Endothelial cell of umbilical vein (primary cell): ENCODE data around the gene METTL13. TPM values are rescaled to one million over a fixed set of nuclear protein-coding genes. Genes with fewer than 3 reads are reported as not detected.

ENCODE experiments used
- BruUV-seq: library from RNA; stranded (reverse); fragments of 400-500 nt; replicated peaks from 2 replicates; lab custom pipeline; 2021; lab: Mats Ljungman, UMichigan
- CTCF ChIA-PET: fragments of 300-600, 350-600 bp; sonication (Branson Sonifier 250); formaldehyde crosslinking; loops from one replicate; lab custom pipeline; 2021; ENCODE audit warnings: antibody characterized with exemption, inconsistent platforms; lab: Charles Lee
- POLR2A ChIA-PET: fragments of 300-600, 350-600 bp; sonication (Branson Sonifier 250); formaldehyde crosslinking; loops from one replicate; lab custom pipeline; 2021; ENCODE audit warnings: antibody characterized with exemption, inconsistent platforms; lab: Charles Lee
- DNase-seq: peaks from one replicate; pipeline ENCODE4 v3.0.0-alpha.2; 2011; ENCODE audit warnings: low read depth, low spot score
- FAIRE-seq: peaks from 2 replicates; lab custom pipeline; 2011; peaks lifted over from hg19 to GRCh38; lab: Jason Lieb, UNC
- H2AFZ ChIP-seq: 2 replicates; pipeline ENCODE4 v1.6.0; 2012; ENCODE audit warnings: low read depth, low read length, control low read depth, inconsistent platforms
- H3K27ac ChIP-seq: 2 replicates; pipeline ENCODE4 v1.5.1; 2011; ENCODE audit warnings: low read depth, mild to moderate bottlenecking, control low read depth, low read length, moderate library complexity; ENCODE audit not compliant: insufficient read depth
- H3K27me3 ChIP-seq, 2 experiments: 2 replicates each; pipeline versions ENCODE4 v1.6.0 to v1.6.1; 2011; ENCODE audit warnings: low read length in 2 of 2, mixed read lengths in 1 of 2; ENCODE audit not compliant: control insufficient read depth in 2 of 2, insufficient read depth in 2 of 2
- H3K36me3 ChIP-seq, 2 experiments: 2 replicates in 1 of 2; 3 replicates in 1 of 2; pipeline ENCODE4 v1.5.1; 2011; ENCODE audit warnings: low read length in 2 of 2, mild to moderate bottlenecking in 1 of 2, moderate library complexity in 1 of 2; ENCODE audit not compliant: control insufficient read depth in 2 of 2, insufficient read depth in 2 of 2; ENCODE audit errors: extremely low read depth in 1 of 2
- H3K4me1 ChIP-seq: 3 replicates; pipeline ENCODE4 v1.5.1; 2011; ENCODE audit warnings: mild to moderate bottlenecking, low read length; ENCODE audit not compliant: control insufficient read depth, insufficient read depth; ENCODE audit errors: extremely low read depth
- H3K4me2 ChIP-seq: 2 replicates; pipeline ENCODE4 v1.6.1; 2011; ENCODE audit warnings: low read length, control low read depth, mixed read lengths; ENCODE audit not compliant: insufficient read depth
- H3K4me3 ChIP-seq, 3 experiments: fragments of 200-600 bp in 1 of 3; sonication (generic), shearing (Covaris generic) in 1 of 3; replicated peaks in 1 of 3; 2 replicates each; pipeline ENCODE4 v1.5.1; 2011 to 2016; ENCODE audit warnings: control low read depth in 3 of 3, low read length in 3 of 3, mild to moderate bottlenecking in 2 of 3, inconsistent platforms in 1 of 3, low read depth in 1 of 3, moderate library complexity in 1 of 3; ENCODE audit not compliant: insufficient read depth in 1 of 3
- H3K79me2 ChIP-seq: 2 replicates; pipeline ENCODE4 v1.6.0; 2012; ENCODE audit warnings: low read length, inconsistent platforms; ENCODE audit not compliant: control insufficient read depth, insufficient read depth
- H3K9ac ChIP-seq: replicated peaks from 2 replicates; pipeline ENCODE3; 2011; ENCODE audit warnings: low read length, control low read depth; ENCODE audit not compliant: insufficient read depth; ENCODE audit errors: extremely low read depth
- H3K9me1 ChIP-seq: replicated peaks from 3 replicates; pipeline ENCODE4 v1.6.0; 2011; ENCODE audit warnings: mild to moderate bottlenecking, low read length; ENCODE audit not compliant: control insufficient read depth, insufficient read depth; ENCODE audit errors: extremely low read depth
- H3K9me3 ChIP-seq: replicated peaks from 2 replicates; pipeline ENCODE4 v1.5.1; 2012; ENCODE audit warnings: low read length, inconsistent platforms; ENCODE audit not compliant: control insufficient read depth, insufficient read depth
- H4K20me1 ChIP-seq: replicated peaks from 2 replicates; pipeline ENCODE3; 2011; ENCODE audit warnings: mild to moderate bottlenecking, low read length; ENCODE audit not compliant: control insufficient read depth, insufficient read depth; ENCODE audit errors: extremely low read depth
- EZH2 ChIP-seq: IDR thresholded peaks from 2 replicates; pipeline ENCODE4 v1.6.1; 2012; ENCODE audit warnings: borderline replicate concordance, low read depth, mild to moderate bottlenecking, moderate library complexity, low read length, inconsistent platforms; ENCODE audit not compliant: severe bottlenecking
- FOS ChIP-seq: IDR thresholded peaks from 2 replicates; pipeline ENCODE4 v1.6.1; 2011; ENCODE audit warnings: mild to moderate bottlenecking, low read length, moderate library complexity, borderline replicate concordance; ENCODE audit not compliant: insufficient read depth
- GATA2 ChIP-seq: IDR thresholded peaks from 2 replicates; pipeline ENCODE4 v1.7.0; 2011; ENCODE audit warnings: low read depth, mild to moderate bottlenecking, moderate library complexity, mixed read lengths, low read length; ENCODE audit not compliant: insufficient read length, insufficient read depth
- JUN ChIP-seq: IDR thresholded peaks from 2 replicates; pipeline ENCODE4 v1.6.1; 2011; ENCODE audit warnings: borderline replicate concordance, low read depth; ENCODE audit not compliant: insufficient read length, insufficient read depth
- POLR2A ChIP-seq: IDR thresholded peaks from 2 replicates; pipeline ENCODE4 v1.6.1; 2012; ENCODE audit warnings: low read depth, mild to moderate bottlenecking, control low read depth, low read length
- POLR2AphosphoS5 ChIP-seq: IDR thresholded peaks from 2 replicates; pipeline ENCODE4 v1.6.1; 2012; ENCODE audit warnings: low read depth, mild to moderate bottlenecking, control low read depth, low read length, moderate library complexity; ENCODE audit not compliant: insufficient read depth
- dilution Hi-C: fragments of 300-500 bp; cut with MboI; formaldehyde crosslinking; loops from one replicate; pipeline ENCODE4 v1.15.0; 2019; ENCODE audit warnings: low sequenced_read_pairs; ENCODE audit not compliant: extremely low pct_ligation_motif_present
- intact Hi-C: fragments of 100-400 bp; cut with micrococcal nuclease; formaldehyde crosslinking; loops from one replicate; pipeline ENCODE4 v1.10.0; 2022
- polyA plus RNA-seq, 4 experiments: library from polyadenylated mRNA; depleted of rRNA in 3 of 4; stranded (reverse) in 3 of 4; unstranded in 1 of 4; fragments of >200 nt; gene quantifications; 2 replicates each; pipeline versions ENCODE4 v1.2.1 to v1.2.3, GENCODE V29; 2011 to 2012; ENCODE audit warnings: missing spikeins in 1 of 4
- total RNA-seq: library from RNA; stranded (reverse); gene quantifications from 2 replicates; pipeline ENCODE4 v1.2.3, GENCODE V29; 2021
- TF ChIP-seq, protein P1 (sequence below): IDR thresholded peaks from 2 replicates; pipeline ENCODE4 v1.6.1; 2011; ENCODE audit not compliant: insufficient read depth, insufficient read length

Gene METTL13
- total and polyA plus RNA-seq, 2 donors (not counting 3 experiments of a cell fraction or from before 2014, with no cell fraction given): 21.2 to 26.5 TPM

DNA sequence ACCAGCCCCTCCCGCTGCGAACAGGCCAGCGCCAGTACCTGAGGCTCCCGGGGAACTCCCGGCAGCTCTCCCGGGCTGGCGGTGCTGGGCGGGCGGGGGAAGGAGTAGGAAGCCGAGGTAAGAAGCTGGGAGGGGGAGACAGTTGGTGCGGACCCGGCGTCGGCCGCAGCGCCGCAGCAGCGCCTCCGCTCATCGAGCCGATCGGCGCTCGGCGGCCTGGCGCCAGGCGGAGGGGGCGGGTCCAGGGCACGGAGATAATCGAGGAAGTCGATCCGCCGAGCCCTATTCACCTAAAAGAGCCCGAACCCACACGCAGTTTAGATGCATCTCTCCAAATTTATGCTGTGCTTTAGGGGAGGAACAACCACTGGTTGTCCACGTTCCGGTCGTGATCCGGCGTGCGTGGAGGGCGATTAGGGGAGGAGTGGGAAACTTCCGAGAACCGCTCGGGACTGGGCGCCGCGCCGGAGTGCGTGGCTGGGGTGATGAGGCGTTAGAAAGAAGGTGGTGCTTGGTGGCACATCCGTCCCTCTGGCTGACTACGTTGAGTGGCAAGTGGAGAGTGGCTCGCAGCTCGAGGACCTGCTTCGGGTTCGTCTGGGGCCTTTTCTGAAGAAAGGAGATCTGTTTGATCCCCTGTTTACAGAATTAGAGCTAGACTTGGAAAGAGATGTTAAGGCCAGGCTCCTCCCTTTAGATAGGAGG, 39.4 kb upstream of the METTL13 start, which contains the start of gene VAMP4:
VAMP4 (minus strand) TSS at position 194 of the 705 bp plus-strand sequence. CDS start 3,651 bp downstream, outside the sequence.
- Histone ChIP-seq H3K27me3 (no peaks in the 10 kb centered on the region), H3K9ac (peak within 1 kb of the TSS; percentile 75), H3K36me3 (peaks cover 0 to under 1% of the 10 kb centered on the region in 2 experiments), H3K4me2 (peak within 1 kb of the TSS; percentile 91), H3K4me3 (peak within 1 kb of the TSS; percentile 59 to 83 (median 81)), H2AFZ (peak within 1 kb of the TSS; percentile 95), H3K9me1 (no peaks in the 10 kb centered on the region), H4K20me1 (no peaks in the 10 kb centered on the region), H3K9me3 (no peaks in the 10 kb centered on the region), H3K4me1 (peaks cover 31% of the 10 kb centered on the region), H3K27ac (peak within 1 kb of the TSS; percentile 57), H3K79me2 (peaks cover 13% of the 10 kb centered on the region)
- ChIA-PET CTCF (interaction anchor here (0.7 to 4.3 kb wide), 9 partner anchors 10 to 257 kb away, joined by 3 to 22 read pairs (median 6); partner anchors contain the start of genes METTL13 and PRRC2C), POLR2A (interaction anchor here (0.7 kb wide), 1 partner anchor 22 kb away, joined by 3 read pairs; no protein-coding TSS in a partner anchor)
- TF ChIP-seq JUN: no peak
- TF ChIP-seq POLR2A: peak; percentile 60
- TF ChIP-seq FOS: no peak
- TF ChIP-seq, protein P1, sequence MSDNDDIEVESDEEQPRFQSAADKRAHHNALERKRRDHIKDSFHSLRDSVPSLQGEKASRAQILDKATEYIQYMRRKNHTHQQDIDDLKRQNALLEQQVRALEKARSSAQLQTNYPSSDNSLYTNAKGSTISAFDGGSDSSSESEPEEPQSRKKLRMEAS: peak; percentile 6
- TF ChIP-seq POLR2AphosphoS5: peak; percentile 87
- BruUV-seq: no TSS peak
- peak; percentile 87 for DNase-seq
- FAIRE-seq: no peak
- dilution Hi-C loops (no loop called here), intact Hi-C loops (loop anchor here (1.0 kb wide), 4 partner anchors 39 to 243 kb away; partner anchors contain the start of genes DNM3 and METTL13)

DNA sequence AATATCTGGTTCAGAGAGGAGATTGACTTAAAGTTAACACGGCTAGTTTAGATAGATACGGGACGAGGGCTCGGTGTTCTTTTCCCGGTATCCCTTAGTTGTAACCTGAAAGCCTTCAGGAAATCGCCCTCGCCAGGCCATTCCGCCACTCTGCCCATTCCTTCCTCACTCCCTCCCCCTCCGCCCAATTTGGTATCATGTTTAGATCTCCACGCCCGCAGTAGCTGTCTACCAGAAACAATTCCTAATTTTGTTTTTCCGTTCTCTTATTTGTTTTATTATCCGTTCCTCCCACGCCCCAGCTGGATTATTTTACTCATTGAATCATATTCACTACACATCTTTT, 38.9 kb upstream of the METTL13 start:
- dilution Hi-C loops: no loop called here
- Histone ChIP-seq H3K9me1 (no peaks in the 10 kb centered on the region), H3K27ac (peak overlapping the region; percentile 57), H3K79me2 (peaks cover 13% of the 10 kb centered on the region), H3K36me3 (no peaks in the 10 kb centered on the region), H3K4me1 (peaks cover 31% of the 10 kb centered on the region), H2AFZ (peak overlapping the region; percentile 82), H3K9me3 (no peaks in the 10 kb centered on the region), H3K9ac (peak overlapping the region; percentile 75), H4K20me1 (no peaks in the 10 kb centered on the region), H3K4me3 (peak overlapping the region; percentile 59 to 83 (median 81)), H3K27me3 (no peaks in the 10 kb centered on the region), H3K4me2 (peak overlapping the region; percentile 88)
- TF ChIP-seq GATA2: peak; percentile 57
- TF ChIP-seq FOS: no peak
- TF ChIP-seq EZH2: no peak
- TF ChIP-seq POLR2A: no peak
- intact Hi-C loops: loop anchor here (1.0 kb wide), 4 partner anchors 39 to 243 kb away; partner anchors contain the start of genes DNM3 and METTL13
- TSS peak; percentile 83 for BruUV-seq
- CTCF ChIA-PET: interaction anchor here (0.7 to 4.3 kb wide), 7 partner anchors 25 to 258 kb away, joined by 3 to 22 read pairs (median 6); partner anchors contain the start of genes METTL13 and PRRC2C
- POLR2A ChIA-PET: interaction anchor here (1.0 kb wide), 1 partner anchor 38 kb away, joined by 3 read pairs; the partner anchor contains the start of gene METTL13
- DNase-seq: no peak
- FAIRE-seq: no peak
